CD4-positive, alpha-beta T cell treated with Interferon alpha-2 for 1 hour (primary cell): ENCODE measurements around the gene MPP3.

Experiments used
- DNase-seq, 2 donors: peaks; one replicate each; pipeline ENCODE4 v3.0.0-alpha.2; 2020 to 2022

The MPP3 gene

DNA sequence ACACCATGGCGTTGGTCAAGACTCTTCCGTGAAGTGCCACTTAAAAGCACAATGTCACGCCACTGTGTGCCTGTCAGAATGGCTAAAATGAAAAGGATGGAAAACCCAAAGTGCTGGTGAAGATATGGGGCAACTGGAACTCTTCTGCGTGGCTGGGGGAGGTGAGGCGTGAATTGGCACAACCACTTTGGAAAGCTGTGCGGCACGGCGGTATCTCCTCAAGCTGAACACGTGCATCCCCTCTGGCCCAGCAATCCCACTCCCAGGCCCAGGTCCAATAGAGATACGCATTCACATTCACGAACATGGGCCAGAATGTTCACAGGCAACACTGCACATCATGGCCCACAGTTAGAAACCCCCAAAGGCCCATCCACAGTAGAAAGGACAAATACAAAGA lies 63.1 kb downstream of the MPP3 start:
- DNase-seq = no peak

GRCh38 chr17:43769426-43769825 lies 63.5 kb downstream of the MPP3 start:
- no peak for DNase-seq

GRCh38 chr17:43768943-43769342 lies 64.0 kb downstream of the MPP3 start:
- DNase-seq = no peak

DNA sequence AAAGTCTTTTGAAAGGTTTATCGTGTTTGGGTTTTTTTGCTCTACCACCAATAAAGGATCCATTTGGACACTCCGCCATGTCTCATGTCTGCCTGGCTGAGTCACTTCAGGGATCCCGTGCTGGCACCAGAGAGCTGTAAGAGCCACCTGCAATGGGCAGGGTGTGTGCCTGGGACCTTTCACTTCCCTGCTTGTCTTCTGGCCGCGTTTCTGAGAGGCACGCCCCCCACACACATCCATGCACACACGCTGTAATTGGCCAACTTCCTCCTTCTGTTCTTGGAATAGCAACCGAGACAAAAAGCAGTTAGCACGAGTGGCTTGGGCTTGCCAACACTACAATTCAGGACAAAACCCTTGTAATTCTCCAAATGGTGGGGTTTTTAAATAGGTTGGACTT lies 64.6 kb downstream of the MPP3 start:
- DNase-seq = peak; percentile 21 to 61

- no peak for DNase-seq
These were observed 65.3 kb downstream of the MPP3 start for GRCh38 chr17:43767713-43768059.

GRCh38 chr17:43767053-43767712 lies 65.8 kb downstream of the MPP3 start:
- no peak for DNase-seq

DNA sequence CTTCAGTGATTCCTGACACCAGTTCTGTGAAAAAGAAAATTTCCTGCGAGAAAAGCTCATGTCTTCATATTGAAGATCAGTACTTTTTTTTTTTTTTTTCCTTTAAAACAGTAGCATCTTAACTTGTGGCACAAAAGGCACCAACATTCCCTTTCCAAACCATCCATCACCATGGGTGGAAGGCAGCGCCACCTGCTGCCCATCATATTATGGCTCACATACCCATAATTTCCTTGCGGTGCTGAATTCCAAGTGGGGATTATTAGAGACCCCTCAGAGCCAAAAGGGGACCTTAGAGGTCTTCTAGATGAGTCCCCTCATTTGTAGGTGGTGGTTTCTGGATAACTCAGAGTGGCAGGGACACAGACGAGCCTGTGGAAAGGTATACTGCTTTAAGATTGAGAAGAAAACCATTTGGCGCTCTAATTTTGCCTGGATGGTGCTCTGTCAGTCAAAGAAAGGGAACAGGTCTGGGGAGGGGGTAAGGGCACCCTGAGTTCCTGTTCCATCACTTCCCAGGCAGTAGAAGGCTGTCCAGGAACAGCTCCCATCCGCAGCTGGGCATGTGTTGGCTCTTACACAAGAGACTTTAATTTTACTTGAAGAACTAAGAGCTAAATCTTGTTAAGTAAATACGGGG lies 66.4 kb downstream of the MPP3 start:
- peak; percentile 18 to 28 for DNase-seq

GRCh38 chr17:43760254-43760852 lies 72.6 kb downstream of the MPP3 start:
- peak; percentile 85 to 88 for DNase-seq

- no peak for DNase-seq
These were observed 73.1 kb downstream of the MPP3 start for GRCh38 chr17:43759836-43760235.

- DNase-seq = no peak
These were observed 74.3 kb downstream of the MPP3 start, which contains the start of gene SOST for GRCh38 chr17:43758497-43759174. Gene SOST (minus strand): TSS chr17:43758791. CDS start chr17:43758741, 50 bp downstream.

GRCh38 chr17:43758086-43758485 lies 74.9 kb downstream of the MPP3 start:
- no peak for DNase-seq

DNA sequence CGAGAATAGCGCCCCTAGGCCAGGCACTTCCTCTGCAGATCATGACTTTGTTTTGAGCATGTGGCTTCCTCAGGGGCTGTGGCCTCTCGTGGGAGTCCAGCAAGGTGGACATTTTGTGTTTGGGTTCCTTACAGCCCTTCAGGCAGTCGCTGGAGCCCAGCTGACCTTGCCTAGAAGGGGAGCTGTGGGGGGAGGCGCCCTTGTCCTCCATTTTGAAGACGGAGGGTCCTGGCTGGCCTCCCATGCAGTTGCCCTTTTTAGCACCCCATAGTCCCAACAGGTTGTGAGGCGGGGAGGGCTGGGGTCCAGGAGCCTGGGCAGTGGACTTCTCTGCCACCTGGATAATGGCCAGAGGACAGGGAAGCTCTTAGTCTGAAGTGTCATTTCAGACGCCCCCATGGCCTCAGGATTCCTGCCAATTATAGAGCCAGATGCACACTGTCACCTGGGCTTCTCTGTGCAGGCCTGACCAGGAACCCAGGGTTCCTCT lies 75.7 kb downstream of the MPP3 start:
- no peak for DNase-seq

DNA sequence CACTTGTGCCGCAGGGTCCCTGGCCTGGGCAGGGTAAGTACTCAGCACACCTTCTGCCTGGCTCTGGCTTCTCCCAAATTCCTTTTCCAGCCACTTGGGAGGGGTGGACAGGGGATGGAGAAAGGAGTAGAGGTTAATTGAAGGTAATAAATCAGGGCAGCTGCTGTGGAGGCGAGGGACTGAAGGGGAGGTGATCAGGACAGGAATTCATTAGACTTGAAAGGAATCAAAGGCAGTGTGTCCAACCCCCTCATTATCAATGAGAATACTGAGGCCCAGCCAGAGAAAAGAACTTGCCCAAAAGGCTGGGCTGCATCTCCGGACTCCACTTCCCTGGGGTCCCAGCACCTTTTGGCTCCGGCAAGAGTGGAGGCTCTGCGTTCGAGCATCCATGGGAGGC lies 76.7 kb downstream of the MPP3 start:
- DNase-seq = no peak

DNA sequence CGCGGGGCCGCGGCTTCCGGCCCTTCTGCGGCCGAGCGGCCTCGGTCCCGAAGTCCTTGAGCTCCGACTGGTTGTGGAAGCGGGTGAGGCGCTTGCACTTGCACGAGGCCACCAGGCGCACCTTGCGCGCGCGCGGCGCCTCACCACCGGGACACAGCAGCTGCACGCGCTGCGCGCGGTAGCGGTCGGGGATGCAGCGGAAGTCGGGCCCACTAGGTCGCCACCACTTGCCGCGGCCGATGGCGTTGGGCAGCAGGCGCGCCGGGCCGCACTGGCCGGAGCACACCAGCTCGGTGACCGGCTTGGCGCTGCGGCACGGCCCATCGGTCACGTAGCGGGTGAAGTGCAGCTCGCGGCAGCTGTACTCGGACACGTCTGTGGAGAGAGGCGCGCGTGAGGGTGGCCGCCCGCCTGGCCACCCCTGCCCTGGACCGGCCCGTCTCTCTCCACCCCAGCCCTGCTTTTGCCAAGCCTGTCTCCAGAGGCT lies 77.5 kb downstream of the MPP3 start:
- DNase-seq = no peak

DNA sequence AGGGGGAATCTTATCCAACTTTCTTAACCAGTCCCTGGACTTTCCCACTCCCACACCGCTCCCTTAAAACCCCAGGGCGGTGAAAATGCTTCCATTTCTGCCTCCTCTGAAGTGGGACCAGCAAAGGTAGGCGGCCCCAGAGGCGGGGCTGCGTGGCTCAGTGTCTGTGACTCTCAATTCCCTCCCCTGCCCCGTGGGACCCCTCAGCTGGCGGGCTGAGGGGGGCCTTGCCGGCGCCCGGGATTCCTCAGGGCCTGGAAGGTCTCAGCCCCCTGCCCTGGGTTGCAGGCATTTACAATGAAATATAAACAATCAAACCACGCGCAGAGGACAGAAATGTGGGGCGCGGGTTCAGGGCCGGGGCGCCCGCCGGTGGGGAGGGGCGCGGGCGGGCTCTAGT lies 78.0 kb downstream of the MPP3 start:
- no peak for DNase-seq

- DNase-seq = peak in 1 of 2 donors; percentile 13
These were observed 79.3 kb downstream of the MPP3 start for GRCh38 chr17:43753493-43754129.
